MM.1S (cell line): ENCODE measurements around the gene STXBP6.

Source experiments
- DNase-seq: peaks from one replicate; pipeline ENCODE4 v3.0.0-alpha.2; 2015
- H2AFZ ChIP-seq: fragments of 300-600 bp; sonication (generic); 2 replicates; pipeline ENCODE4 v1.6.0; 2016; ENCODE audit warnings: antibody characterized with exemption, low read length
- H3F3A ChIP-seq: fragments of 300-600 bp; sonication (generic); 2 replicates; pipeline ENCODE4 v1.6.1; 2016; ENCODE audit warnings: mild to moderate bottlenecking, antibody characterized with exemption, low read length, moderate library complexity, mixed read lengths; ENCODE audit not compliant: insufficient read depth
- H3K27ac ChIP-seq: fragments of 300-600 bp; sonication (generic); 2 replicates; pipeline ENCODE4 v1.5.1; 2016; ENCODE audit warnings: mild to moderate bottlenecking, low read length
- H3K27me3 ChIP-seq: fragments of 300-600 bp; sonication (generic); replicated peaks from 2 replicates; pipeline ENCODE4 v1.6.0; 2016; ENCODE audit warnings: low read length; ENCODE audit not compliant: insufficient read depth
- H3K36me3 ChIP-seq: fragments of 300-600 bp; sonication (generic); replicated peaks from 2 replicates; pipeline ENCODE4 v1.6.1; 2016; ENCODE audit warnings: mild to moderate bottlenecking, low read length, mixed read lengths; ENCODE audit not compliant: insufficient read depth
- H3K4me1 ChIP-seq: fragments of 300-600 bp; sonication (generic); 2 replicates; pipeline ENCODE4 v1.6.1; 2016; ENCODE audit warnings: low read length, mixed read lengths
- H3K4me2 ChIP-seq: fragments of 300-600 bp; sonication (generic); 2 replicates; pipeline ENCODE4 v1.6.0; 2016; ENCODE audit warnings: low read depth, low read length
- H3K4me3 ChIP-seq: fragments of 300-600 bp; sonication (generic); 2 replicates; pipeline ENCODE4 v1.5.1; 2016; ENCODE audit warnings: low read length, mixed read lengths
- H3K79me2 ChIP-seq: fragments of 300-600 bp; sonication (generic); 2 replicates; pipeline ENCODE4 v1.6.1; 2016; ENCODE audit warnings: mixed run types, low read length, mixed read lengths
- H3K9ac ChIP-seq: fragments of 300-600 bp; sonication (generic); 2 replicates; pipeline ENCODE4 v1.6.1; 2016; ENCODE audit warnings: low read length, mixed read lengths
- H3K9me2 ChIP-seq: fragments of 300-600 bp; sonication (generic); replicated peaks from 2 replicates; pipeline ENCODE4 v1.6.1; 2016; ENCODE audit warnings: mild to moderate bottlenecking, low read length, mixed read lengths; ENCODE audit not compliant: insufficient read depth
- H3K9me3 ChIP-seq: fragments of 300-600 bp; sonication (generic); replicated peaks from 2 replicates; pipeline ENCODE4 v1.6.1; 2016; ENCODE audit warnings: mild to moderate bottlenecking, low read length, mixed read lengths; ENCODE audit not compliant: insufficient read depth
- H4K20me1 ChIP-seq: fragments of 300-600 bp; sonication (generic); 2 replicates; pipeline ENCODE4 v1.6.1; 2016; ENCODE audit warnings: mild to moderate bottlenecking, low read length, moderate library complexity, mixed read lengths; ENCODE audit not compliant: insufficient read depth
- EZH2 ChIP-seq: fragments of 300-600 bp; sonication (generic); optimal IDR thresholded peaks from 2 replicates; pipeline ENCODE3; 2017; ENCODE audit warnings: low read depth, mild to moderate bottlenecking, antibody characterized with exemption, low read length, mixed read lengths
- EZH2phosphoT487 ChIP-seq: fragments of 300-600 bp; sonication (generic); IDR thresholded peaks from 2 replicates; pipeline ENCODE4 v1.6.1; 2018; ENCODE audit warnings: antibody characterized with exemption, low read length
- TF ChIP-seq, protein P1 (sequence below): fragments of 300-600 bp; sonication (generic); IDR thresholded peaks from 2 replicates; pipeline ENCODE4 v1.5.1; 2016; ENCODE audit warnings: antibody characterized with exemption, low read length, mixed read lengths

Gene STXBP6

DNA sequence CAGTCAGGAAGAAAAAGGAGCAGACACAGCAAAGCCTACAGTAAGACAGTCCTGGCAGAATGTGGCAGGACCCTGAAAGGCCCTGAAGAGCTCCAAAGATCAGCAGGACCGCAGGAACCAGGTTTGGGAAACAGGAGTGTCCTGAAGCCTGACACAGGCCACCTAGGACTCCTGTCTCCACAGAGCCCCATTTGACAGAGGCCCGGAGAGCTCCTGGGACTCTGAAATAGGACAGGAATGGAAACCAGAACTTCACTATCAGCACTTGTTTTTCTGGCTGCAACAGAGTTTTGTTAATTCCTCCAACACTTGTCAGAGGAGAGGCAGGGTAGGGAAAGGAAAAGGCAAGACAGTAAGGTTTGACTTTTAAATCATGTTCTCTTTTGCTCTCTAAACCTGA is 12.9 kb downstream of the STXBP6 start:
- Histone ChIP-seq H3K27me3 (no peaks in the 10 kb centered on the region), H3K4me2 (no peak overlapping the region), H3F3A (no peaks in the 10 kb centered on the region), H3K36me3 (no peaks in the 10 kb centered on the region), H3K27ac (no peak overlapping the region), H3K4me3 (no peak overlapping the region), H2AFZ (no peak overlapping the region), H3K4me1 (no peaks in the 10 kb centered on the region), H4K20me1 (no peaks in the 10 kb centered on the region), H3K9me2 (no peaks in the 10 kb centered on the region), H3K79me2 (no peaks in the 10 kb centered on the region), H3K9me3 (no peaks in the 10 kb centered on the region), H3K9ac (no peak overlapping the region)
- TF ChIP-seq, protein P1, sequence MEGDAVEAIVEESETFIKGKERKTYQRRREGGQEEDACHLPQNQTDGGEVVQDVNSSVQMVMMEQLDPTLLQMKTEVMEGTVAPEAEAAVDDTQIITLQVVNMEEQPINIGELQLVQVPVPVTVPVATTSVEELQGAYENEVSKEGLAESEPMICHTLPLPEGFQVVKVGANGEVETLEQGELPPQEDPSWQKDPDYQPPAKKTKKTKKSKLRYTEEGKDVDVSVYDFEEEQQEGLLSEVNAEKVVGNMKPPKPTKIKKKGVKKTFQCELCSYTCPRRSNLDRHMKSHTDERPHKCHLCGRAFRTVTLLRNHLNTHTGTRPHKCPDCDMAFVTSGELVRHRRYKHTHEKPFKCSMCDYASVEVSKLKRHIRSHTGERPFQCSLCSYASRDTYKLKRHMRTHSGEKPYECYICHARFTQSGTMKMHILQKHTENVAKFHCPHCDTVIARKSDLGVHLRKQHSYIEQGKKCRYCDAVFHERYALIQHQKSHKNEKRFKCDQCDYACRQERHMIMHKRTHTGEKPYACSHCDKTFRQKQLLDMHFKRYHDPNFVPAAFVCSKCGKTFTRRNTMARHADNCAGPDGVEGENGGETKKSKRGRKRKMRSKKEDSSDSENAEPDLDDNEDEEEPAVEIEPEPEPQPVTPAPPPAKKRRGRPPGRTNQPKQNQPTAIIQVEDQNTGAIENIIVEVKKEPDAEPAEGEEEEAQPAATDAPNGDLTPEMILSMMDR: no peak
- TF ChIP-seq EZH2phosphoT487 (no peak), EZH2 (no peak)
- DNase-seq: no peak

- Histone ChIP-seq H2AFZ (no peak overlapping the region), H3K27ac (no peak overlapping the region), H3K4me3 (no peak overlapping the region), H3K4me1 (no peaks in the 10 kb centered on the region), H3K4me2 (no peak overlapping the region), H3K79me2 (no peaks in the 10 kb centered on the region), H3K36me3 (no peaks in the 10 kb centered on the region), H3K9me2 (no peaks in the 10 kb centered on the region), H3K9ac (no peak overlapping the region), H3F3A (no peaks in the 10 kb centered on the region), H4K20me1 (no peaks in the 10 kb centered on the region), H3K9me3 (no peaks in the 10 kb centered on the region), H3K27me3 (no peaks in the 10 kb centered on the region)
- DNase-seq: no peak
- TF ChIP-seq EZH2 (no peak), EZH2phosphoT487 (no peak)
- TF ChIP-seq, protein P1: no peak
Measured at GRCh38 chr14:25034803-25035681, 14.9 kb downstream of the STXBP6 start.

- no peak for DNase-seq
- Histone ChIP-seq H2AFZ (no peak overlapping the region), H3K9ac (no peak overlapping the region), H3K9me3 (no peaks in the 10 kb centered on the region), H3K4me3 (no peak overlapping the region), H3K27me3 (no peaks in the 10 kb centered on the region), H3K9me2 (no peaks in the 10 kb centered on the region), H3K36me3 (no peaks in the 10 kb centered on the region), H3K4me2 (no peak overlapping the region), H4K20me1 (no peaks in the 10 kb centered on the region), H3K27ac (no peak overlapping the region), H3K79me2 (no peaks in the 10 kb centered on the region), H3F3A (no peaks in the 10 kb centered on the region), H3K4me1 (no peaks in the 10 kb centered on the region)
- no peak for TF ChIP-seq EZH2phosphoT487
- no peak for TF ChIP-seq EZH2
- TF ChIP-seq, protein P1: no peak
Measured at GRCh38 chr14:25033358-25033757, 16.6 kb downstream of the STXBP6 start.
